Aorta (tissue), 5 donors: ENCODE measurements around the gene KDM4B. TPM values are rescaled to one million over a fixed set of nuclear protein-coding genes. Genes with fewer than 3 reads are reported as not detected.

Source experiments
- ATAC-seq: fragments of 200-7000 bp; cut with Tn5 transposase; one replicate; pipeline ENCODE4 v1.9.1; 2022; ENCODE audit warnings: moderate library complexity; ENCODE audit not compliant: low FRiP score
- DNase-seq, 2 donors: peaks; one replicate each; pipeline ENCODE4 v3.0.0-alpha.2; 2020
- H3K27ac ChIP-seq, 2 donors: one replicate each; pipeline ENCODE4 v1.5.1; 2013; ENCODE audit warnings: low read length in 2 of 2, mild to moderate bottlenecking in 2 of 2, moderate library complexity in 2 of 2, control low read depth in 1 of 2, inconsistent platforms in 1 of 2, low read depth in 1 of 2
- H3K27me3 ChIP-seq, 2 donors: one replicate each; pipeline ENCODE4 v1.6.1; 2013; ENCODE audit warnings: control low read depth in 1 of 2, low read length in 1 of 2, mild to moderate bottlenecking in 1 of 2, moderate library complexity in 1 of 2; ENCODE audit not compliant: insufficient read depth in 2 of 2, control insufficient read depth in 1 of 2
- H3K36me3 ChIP-seq, 2 donors: one replicate each; pipeline ENCODE4 v1.6.1; 2013; ENCODE audit warnings: control low read depth in 1 of 2, low read length in 1 of 2, mild to moderate bottlenecking in 1 of 2; ENCODE audit not compliant: insufficient read depth in 2 of 2, control insufficient read depth in 1 of 2
- H3K4me1 ChIP-seq, 2 donors: one replicate each; pipeline ENCODE4 v1.6.1; 2013; ENCODE audit warnings: low read length in 2 of 2, control low read depth in 1 of 2, mild to moderate bottlenecking in 1 of 2, moderate library complexity in 1 of 2; ENCODE audit not compliant: insufficient read depth in 2 of 2, control insufficient read depth in 1 of 2
- H3K4me3 ChIP-seq, 2 donors: one replicate each; pipeline ENCODE4 v1.5.1; 2013; ENCODE audit warnings: low read length in 2 of 2, control low read depth in 1 of 2, mild to moderate bottlenecking in 1 of 2
- H3K9me3 ChIP-seq: one replicate; pipeline ENCODE4 v1.6.1; 2013; ENCODE audit warnings: mild to moderate bottlenecking, low read length; ENCODE audit not compliant: control insufficient read depth
- WGBS, 2 donors: extraction: QIAGEN DNeasy Blood & Tissue Kit; methylation state at CpG; one replicate each; pipeline ENCODE4 v1.1.7; 2013; 5-methylcytosine and 5-hydroxymethylcytosine counted together
- intact Hi-C, 2 donors: fragments of 100-400 bp; cut with DNase I; formaldehyde crosslinking; loops; one replicate each; pipeline versions ENCODE4 v1.14.2 to v1.15.0; 2022
- microRNA-seq, 2 donors: library from miRNA; unstranded; fragments of <30 nt; microRNA quantifications; one replicate each; pipeline ENCODE4 v1.2.0, GENCODE V29; 2020
- polyA plus RNA-seq, 2 donors: library from polyadenylated mRNA; stranded (reverse); fragments of 200-250 nt; gene quantifications; one replicate each; pipeline ENCODE4 v1.2.3, GENCODE V29; 2013
- total RNA-seq, 2 donors: library from RNA; stranded (reverse); fragmentation: NEBNext Ultra II Directional; extraction: Animal tissue kit (Norgen Biotek cat#: 25700); gene quantifications; one replicate each; pipeline ENCODE4 v1.2.1, GENCODE V29; 2021
- donor health status: healthy with polysubstance abuse.
- donor health status: Bipolar disorder and iron deficiency.
- donor health status: DM: no; HTN: no; CAD: no.
- donor health status: DM: no; HTN: no; CAD: no.
- donor health status: DM: yes; HTN: yes; CAD: no.

KDM4B gene
- total and polyA plus RNA-seq, 4 donors = 4.4 to 58.1 (median 25.8) TPM

- Histone ChIP-seq H3K27ac (no peak overlapping the region), H3K27me3 (no peaks in the 10 kb centered on the region), H3K4me3 (no peak overlapping the region), H3K36me3 (no peaks in the 10 kb centered on the region), H3K9me3 (no peaks in the 10 kb centered on the region), H3K4me1 (no peaks in the 10 kb centered on the region)
- intact Hi-C loops = no loop called here
- no peak for ATAC-seq
- WGBS, 2 donors = 97 to 99% methylated on average over 4 of the region's 4 CpGs
- DNase-seq = no peak
Observed at GRCh38 chr19:5202553-5202952, 233.6 kb downstream of the KDM4B start.

Small RNA genes within 50 kb of the gene (microRNA-seq; reads per million reads assigned to microRNA genes)
- 0 reads per million in 2 donors for gene MIR4747

Other genes with a start within 250 kb of the KDM4B start
- 10 to 100 TPM; 46.1 to 56.4 TPM for gene DPP9, start 245.3 kb upstream of the KDM4B start, total RNA-seq
- gene DPP9, start 245.3 kb upstream of the KDM4B start, polyA plus RNA-seq = 10 to 100 TPM; 16.4 to 33.8 TPM
- 1 to 10 TPM; 6.9 to 9.0 TPM for gene FEM1A, start 177.4 kb upstream of the KDM4B start, total RNA-seq
- gene FEM1A, start 177.4 kb upstream of the KDM4B start, polyA plus RNA-seq = 1 to 10 TPM; 2.6 to 3.1 TPM
- gene TICAM1, start 137.4 kb upstream of the KDM4B start, total RNA-seq = 10 to 100 TPM; 14.0 to 18.5 TPM
- gene TICAM1, start 137.4 kb upstream of the KDM4B start, polyA plus RNA-seq = 1 to 10 TPM; 6.9 to 7.7 TPM
- gene PLIN3, start 101.4 kb upstream of the KDM4B start, total RNA-seq = 10 to 100 TPM; 56.4 to 68.4 TPM
- gene PLIN3, start 101.4 kb upstream of the KDM4B start, polyA plus RNA-seq = 10 to 100 TPM; 53.2 to 56.5 TPM
- gene ARRDC5, start 66.2 kb upstream of the KDM4B start, total RNA-seq = under 1 TPM; 0.36 to 0.90 TPM
- gene ARRDC5, start 66.2 kb upstream of the KDM4B start, polyA plus RNA-seq = not detected
- 1 to 10 TPM; 3.4 to 3.9 TPM for gene UHRF1, start 59.6 kb upstream of the KDM4B start, total RNA-seq
- 1 to 10 TPM in 1 of 2 donors, under 1 TPM in 1; 0.64 to 1.1 TPM for gene UHRF1, start 59.6 kb upstream of the KDM4B start, polyA plus RNA-seq